Ammon's horn (tissue), 1 donor: ENCODE results near the gene ATXN7L2.
A peak's percentile ranks its signal among the peaks of the same experiment; 100 is the strongest.

ENCODE experiments used
- DNase-seq: peaks from one replicate; pipeline ENCODE4 v3.0.0-alpha.2; 2016; ENCODE audit warnings: low spot score

Gene ATXN7L2

GRCh38 chr1:109527846-109528695 is 44.4 kb downstream of the ATXN7L2 start:
- DNase-seq = no peak

GRCh38 chr1:109528712-109529111 is 45.0 kb downstream of the ATXN7L2 start:
- no peak for DNase-seq

- no peak for DNase-seq
These were observed 46.3 kb downstream of the ATXN7L2 start for GRCh38 chr1:109529881-109530456.

- peak; percentile 58 for DNase-seq
These were observed 46.9 kb downstream of the ATXN7L2 start for GRCh38 chr1:109530457-109531087.

GRCh38 chr1:109531380-109531779 is 47.7 kb downstream of the ATXN7L2 start:
- DNase-seq = no peak

GRCh38 chr1:109531826-109532364 is 48.2 kb downstream of the ATXN7L2 start:
- DNase-seq = no peak

GRCh38 chr1:109532365-109533136 is 48.8 kb downstream of the ATXN7L2 start:
- DNase-seq = peak; percentile 89

GRCh38 chr1:109534307-109534858 is 50.7 kb downstream of the ATXN7L2 start:
- DNase-seq = no peak

GRCh38 chr1:109535481-109535880 is 51.8 kb downstream of the ATXN7L2 start:
- no peak for DNase-seq

GRCh38 chr1:109535971-109536491 is 52.3 kb downstream of the ATXN7L2 start:
- DNase-seq = peak; percentile 82

- no peak for DNase-seq
These were observed 53.9 kb downstream of the ATXN7L2 start for GRCh38 chr1:109537450-109538178.

- no peak for DNase-seq
These were observed 55.3 kb downstream of the ATXN7L2 start for GRCh38 chr1:109538827-109539555.

- peak; percentile 74 for DNase-seq
These were observed 56.0 kb downstream of the ATXN7L2 start, which contains the start of gene GPR61 for GRCh38 chr1:109539676-109540075. GPR61 (plus strand) TSS chr1:109539872; CDS start chr1:109543023, 3,151 bp downstream.

- peak; percentile 33 for DNase-seq
These were observed 57.4 kb downstream of the ATXN7L2 start for GRCh38 chr1:109541102-109541501.
